ENCODE measurements around the gene PFKFB3. TPM values are rescaled to one million over a fixed set of nuclear protein-coding genes. Genes with fewer than 3 reads are reported as not detected.

Gene PFKFB3
- total and polyA plus RNA-seq, 2 of the 4 experiments (the other 2 are of a cell fraction) = 34.1 to 45.5 TPM

- no peak for TF ChIP-seq CHD1 (IDR thresholded peaks at IDR 0.05; ENCODE audit: low read depth, low read length)
These were observed 97.5 kb downstream of the PFKFB3 start (continued) for GRCh38 chr10:6300106-6300783.

- H4K8ac ChIP-seq (ENCODE audit: low read depth in 2 of 2, low read length in 2 of 2) = no peak overlapping the region
- dilution Hi-C loops (cut with HindIII; ENCODE audit: low sequenced_read_pairs, unreplicated experiment) (no loop called here), in situ Hi-C loops (cut with MboI; ENCODE audit: low sequenced_read_pairs) (no loop called here), intact Hi-C loops (cut with micrococcal nuclease) (no loop called here)
- no peak overlapping the region for H2BK15ac ChIP-seq (ENCODE audit: low read depth, low read length)
- ChIA-PET POLR2A (ENCODE audit: unreplicated experiment) (no interaction called here), CTCF (interaction anchor here (1.1 kb wide), 1 partner anchor 12 kb away, joined by 4 read pairs; no protein-coding TSS in a partner anchor)
- H2BK120ac ChIP-seq (ENCODE audit: low read depth, low read length) = no peak overlapping the region
- no peak overlapping the region for H3K23ac ChIP-seq (ENCODE audit: low read depth, low read length)
- no peaks in the 10 kb centered on the region for H3K27me3 ChIP-seq (ENCODE audit: control insufficient read depth, insufficient read depth, low read length)
- H3K9me3 ChIP-seq (ENCODE audit: control insufficient read depth, insufficient read depth, low read length) = no peaks in the 10 kb centered on the region
- no peak overlapping the region for H3K4me2 ChIP-seq (ENCODE audit: low read depth, low read length)
- H4K5ac ChIP-seq (ENCODE audit: low read depth, low read length) = no peak overlapping the region
- H3K14ac ChIP-seq (replicated peaks; ENCODE audit: low read depth, low read length) = no peak overlapping the region
- H4K20me1 ChIP-seq (ENCODE audit: insufficient read depth, low read length) = no peaks in the 10 kb centered on the region
- no peak overlapping the region for H3K4me3 ChIP-seq (ENCODE audit: insufficient read depth, low read depth, low read length)
- H3K36me3 ChIP-seq (ENCODE audit: control insufficient read depth, insufficient read depth, low read length) = no peaks in the 10 kb centered on the region
- H2BK20ac ChIP-seq (ENCODE audit: low read depth, low read length) = no peak overlapping the region
- TF ChIP-seq NFE2L2 (IDR thresholded peaks at IDR 0.05; ENCODE audit: low read depth, low read length) (no peak), FOS (IDR thresholded peaks at IDR 0.05; ENCODE audit: low read depth, low read length) (no peak), CHD1 (IDR thresholded peaks at IDR 0.05; ENCODE audit: low read depth, low read length) (no peak), RFX5 (IDR thresholded peaks at IDR 0.05; ENCODE audit: low read depth, low read length) (no peak), CEBPB (IDR thresholded peaks at IDR 0.05; ENCODE audit: low read depth, low read length) (no peak), MXI1 (IDR thresholded peaks at IDR 0.05; ENCODE audit: borderline replicate concordance, low read depth, low read length) (no peak)
- H2AFZ ChIP-seq (replicated peaks; ENCODE audit: low read length, poor library complexity) = peak overlapping the region; percentile 71
- H2AK9ac ChIP-seq (replicated peaks; ENCODE audit: low read depth, low read length, poor library complexity) = no peak overlapping the region
- 100% methylated on average over 2 of the region's 5 CpGs; no CpG with 5 or more reads in 1 of the 2 experiments for WGBS, 2 experiments (ENCODE audit: extremely low coverage in 2 of 2, insufficient read length in 1 of 2)
- H3K4me1 ChIP-seq (ENCODE audit: control insufficient read depth, insufficient read depth, low read length) = peaks cover 7% of the 10 kb centered on the region; the same call in 1 of the 2 replicates
- no peak overlapping the region for H4K91ac ChIP-seq (ENCODE audit: insufficient read depth, low read depth, low read length)
- no peak for ATAC-seq (ENCODE audit: low read depth)
- H3K9me1 ChIP-seq (ENCODE audit: insufficient read depth, low read length) = peaks cover 3% of the 10 kb centered on the region; the same call in 1 of the 2 replicates
- DNase-seq = no peak
- H3K4ac ChIP-seq (ENCODE audit: low read depth, low read length) = no peak overlapping the region
- no peaks in the 10 kb centered on the region for H3K79me1 ChIP-seq (ENCODE audit: low read depth in 1 of 2, low read length in 2 of 2)
- H3K18ac ChIP-seq (ENCODE audit: low read depth, low read length) = no peak overlapping the region
- H3K27ac ChIP-seq (ENCODE audit: insufficient read depth, low read length) = no peak overlapping the region
- H2BK5ac ChIP-seq (ENCODE audit: low read depth, low read length, poor library complexity, severe bottlenecking) = no peak overlapping the region
- H3K56ac ChIP-seq (ENCODE audit: extremely low read depth, insufficient read depth, low read length) = no peak overlapping the region
- BruUV-seq (replicated peaks) = no TSS peak
- no peak overlapping the region for H2AK5ac ChIP-seq (ENCODE audit: low read depth, low read length)
- H3K9ac ChIP-seq (ENCODE audit: low read depth, low read length) = no peak overlapping the region
These were observed 98.2 kb downstream of the PFKFB3 start for GRCh38 chr10:6300784-6301460.
